ENCODE results near the gene ZNF827.

ZNF827 gene

DNA sequence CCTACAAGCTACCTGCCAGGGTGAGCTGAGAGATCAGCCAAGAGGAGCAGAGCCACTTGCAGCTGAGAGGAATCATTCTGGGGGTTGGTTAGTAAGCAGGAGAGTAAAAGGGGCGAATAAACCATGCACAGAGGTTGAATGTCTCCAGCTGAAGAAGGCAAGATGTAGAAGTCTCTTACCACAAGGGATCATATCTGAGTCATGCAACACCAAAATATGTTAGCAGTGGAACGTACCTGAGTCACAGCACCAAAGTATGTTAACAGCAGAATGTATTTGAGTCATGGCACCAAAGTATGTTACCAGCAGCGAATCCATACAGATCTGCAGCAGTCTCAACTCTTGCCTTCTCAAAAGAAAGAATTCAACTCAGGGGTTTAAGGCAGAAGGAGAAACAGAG is 228.8 kb downstream of the ZNF827 start:
- DNase-seq (ENCODE audit: low spot score): peak; percentile 78

DNA sequence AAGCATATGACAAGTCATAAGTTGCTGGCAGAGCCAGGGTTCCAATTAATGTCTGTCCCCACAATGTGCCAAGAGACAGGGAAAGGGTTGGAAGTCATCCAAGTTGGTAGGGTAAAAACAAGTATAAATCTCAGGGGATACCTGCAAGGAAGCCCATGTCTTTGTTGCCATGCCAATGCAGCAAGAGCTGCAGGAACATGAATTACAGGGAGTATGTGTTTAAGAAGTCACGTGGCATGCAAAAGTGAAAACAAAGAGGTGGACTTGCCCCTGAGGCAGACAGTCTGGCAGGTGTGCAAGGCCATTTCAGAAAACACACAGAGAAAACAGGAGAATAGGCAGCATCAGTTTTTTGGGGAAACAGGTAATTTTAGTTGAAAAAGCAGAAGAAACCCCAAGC is 229.3 kb downstream of the ZNF827 start:
- DNase-seq (ENCODE audit: low spot score): no peak
